Sigmoid colon (tissue), 7 donors: Measurements from ENCODE around the gene INA. TPM values are rescaled to one million over a fixed set of nuclear protein-coding genes. Genes with fewer than 3 reads are reported as not detected.
"Not testable (repeated sequence)": the region's sequence is repeated elsewhere in the genome, so short reads cannot be mapped to it uniquely, and the experiment has no call there.

Experiments
- DNase-seq: peaks from one replicate; pipeline ENCODE4 v3.0.0-alpha.2; 2019
- H3K27ac ChIP-seq, 4 donors: fragments of 200-600 bp; sonication (generic); one replicate each; pipeline ENCODE4 v1.5.1; 2016 to 2019; ENCODE audit warnings: mild to moderate bottlenecking in 1 of 4
- H3K27me3 ChIP-seq, 3 donors: fragments of 200-600 bp; sonication (generic); one replicate each; pipeline ENCODE4 v1.5.1; 2019; ENCODE audit warnings: mild to moderate bottlenecking in 1 of 3
- H3K36me3 ChIP-seq, 4 donors: fragments of 200-600 bp; sonication (generic); one replicate each; pipeline ENCODE4 v1.5.1; 2016 to 2019
- H3K4me1 ChIP-seq, 4 donors: fragments of 200-600 bp; sonication (generic); one replicate each; pipeline ENCODE4 v1.5.1; 2017 to 2019
- H3K4me3 ChIP-seq, 4 donors: fragments of 200-600 bp; sonication (generic); one replicate each; pipeline ENCODE4 v1.5.1; 2017 to 2019; ENCODE audit warnings: mild to moderate bottlenecking in 2 of 4, moderate library complexity in 1 of 4
- H3K9me3 ChIP-seq, 4 donors: fragments of 200-600 bp in 3 of 4; sonication (generic) in 3 of 4; one replicate each; pipeline versions ENCODE4 v1.5.1 to v1.6.1; 2013 to 2019
- CTCF ChIP-seq, 4 experiments: fragments of 450-650 bp in 3 of 4; fragments of 200-600 bp in 1 of 4; IDR thresholded peaks; one replicate each; pipeline ENCODE4 v1.5.1; 2016 to 2019; ENCODE audit warnings: antibody characterized with exemption in 4 of 4, mild to moderate bottlenecking in 3 of 4, moderate library complexity in 2 of 4
- EP300 ChIP-seq, 4 donors: sonication (generic); formaldehyde crosslinking; IDR thresholded peaks; one replicate each; pipeline ENCODE4 v1.6.1; 2017; ENCODE audit warnings: antibody characterized with exemption in 4 of 4
- POLR2A ChIP-seq, 2 donors: fragments of 450-650 bp; IDR thresholded peaks; one replicate each; pipeline ENCODE4 v1.6.1; 2016; ENCODE audit warnings: antibody characterized with exemption in 2 of 2, mild to moderate bottlenecking in 2 of 2, moderate library complexity in 2 of 2
- POLR2AphosphoS5 ChIP-seq, 4 donors: sonication (generic); formaldehyde crosslinking; IDR thresholded peaks; one replicate each; pipeline ENCODE4 v1.6.1; 2017; ENCODE audit warnings: antibody characterized with exemption in 4 of 4
- WGBS, 2 donors: extraction: QIAGEN DNeasy Blood & Tissue Kit; methylation state at CpG; one replicate each; pipeline ENCODE4 v1.1.7; 2013; 5-methylcytosine and 5-hydroxymethylcytosine counted together
- intact Hi-C: fragments of 100-400 bp; cut with DNase I; formaldehyde crosslinking; loops from one replicate; pipeline ENCODE4 v1.15.1; 2023
- polyA plus RNA-seq, 3 donors: library from polyadenylated mRNA; stranded (reverse); fragments of 200-250 nt; gene quantifications; one replicate each; pipeline ENCODE4 v1.2.3, GENCODE V29; 2013
- total RNA-seq, 4 donors: library from RNA; depleted of rRNA; stranded (reverse); fragments of >200 nt; gene quantifications; one replicate each; pipeline ENCODE4 v1.1.0, GENCODE V29; 2016
- donor health status: healthy with polysubstance abuse.
- donor health status: Bipolar disorder and iron deficiency.
- donor health status: healthy.

The INA gene
- total and polyA plus RNA-seq, 7 donors: 2.0 to 11.8 (median 4.4) TPM; not detected in 2

- no peak for DNase-seq
- H3K27ac ChIP-seq: no peak overlapping the region
- 97% methylated on average over 2 of the region's 2 CpGs for WGBS, 2 donors
Measured at GRCh38 chr10:103235775-103236174, 41.2 kb upstream of the INA start.

GRCh38 chr10:103238506-103239252 is 38.3 kb upstream of the INA start:
- WGBS, 2 donors: 55 to 76% methylated on average over 11 of the region's 11 CpGs
- no peak for TF ChIP-seq POLR2AphosphoS5 (IDR thresholded peaks at IDR 0.05)
- no peak for TF ChIP-seq CTCF (IDR thresholded peaks at IDR 0.05)
- TF ChIP-seq POLR2A (IDR thresholded peaks at IDR 0.05): no peak
- TF ChIP-seq EP300 (IDR thresholded peaks at IDR 0.05): no peak
- intact Hi-C loops: no loop called here

More at GRCh38 chr10:103235775-103236174, 41.2 kb upstream of the INA start:
- Histone ChIP-seq H3K9me3 (no peaks in the 10 kb centered on the region), H3K4me3 (no peak overlapping the region), H3K36me3 (no peaks in the 10 kb centered on the region), H3K4me1 (peaks cover 0 to 26% (median 11%) of the 10 kb centered on the region in 4 donors), H3K27me3 (no peaks in the 10 kb centered on the region)
- TF ChIP-seq EP300 (IDR thresholded peaks at IDR 0.05) (no peak), POLR2AphosphoS5 (IDR thresholded peaks at IDR 0.05) (no peak), CTCF (IDR thresholded peaks at IDR 0.05) (no peak), POLR2A (IDR thresholded peaks at IDR 0.05) (no peak)
- intact Hi-C loops: no loop called here

GRCh38 chr10:103241262-103242011 is 35.5 kb upstream of the INA start:
- intact Hi-C loops: loop anchor here (5.0 to 10.0 kb wide), 4 partner anchors 49 to 517 kb away; partner anchors contain the start of genes CYP17A1 and NT5C2
- H3K4me3 ChIP-seq: no peak overlapping the region
- H3K9me3 ChIP-seq: no peaks in the 10 kb centered on the region
- TF ChIP-seq POLR2AphosphoS5 (IDR thresholded peaks at IDR 0.05) (no peak), CTCF (IDR thresholded peaks at IDR 0.05) (no peak), EP300 (IDR thresholded peaks at IDR 0.05) (no peak), POLR2A (IDR thresholded peaks at IDR 0.05) (no peak)
- H3K27ac ChIP-seq: peak overlapping the region; percentile 45 to 72 (median 62)
- DNase-seq: no peak
- 11 to 40% methylated on average over 7 of the region's 7 CpGs for WGBS, 2 donors
- no peaks in the 10 kb centered on the region for H3K36me3 ChIP-seq
- H3K27me3 ChIP-seq: no peaks in the 10 kb centered on the region
- peaks cover 0 to 14% (median 11%) of the 10 kb centered on the region in 4 donors for H3K4me1 ChIP-seq

More at GRCh38 chr10:103238506-103239252, 38.3 kb upstream of the INA start:
- H3K9me3 ChIP-seq: no peaks in the 10 kb centered on the region
- no peak for DNase-seq
- no peak overlapping the region for H3K4me3 ChIP-seq
- H3K27me3 ChIP-seq: no peaks in the 10 kb centered on the region
- no peaks in the 10 kb centered on the region for H3K36me3 ChIP-seq
- H3K27ac ChIP-seq: no peak overlapping the region
- peaks cover 0 to 14% (median 11%) of the 10 kb centered on the region in 4 donors for H3K4me1 ChIP-seq

- intact Hi-C loops: loop anchor here (1.0 to 10.0 kb wide), 5 partner anchors 52 to 520 kb away; partner anchors contain the start of genes CYP17A1 and NT5C2
- H3K27ac ChIP-seq: no peak overlapping the region
- 21 to 35% methylated on average over 9 of the region's 9 CpGs for WGBS, 2 donors
- H3K4me1 ChIP-seq: peaks cover 0 to 14% (median 11%) of the 10 kb centered on the region in 4 donors
- H3K9me3 ChIP-seq: no peaks in the 10 kb centered on the region
- peak; percentile 88 for DNase-seq
- TF ChIP-seq POLR2A (IDR thresholded peaks at IDR 0.05) (no peak), CTCF (IDR thresholded peaks at IDR 0.05) (peak; percentile 69 to 85 (median 78)), POLR2AphosphoS5 (IDR thresholded peaks at IDR 0.05) (no peak), EP300 (IDR thresholded peaks at IDR 0.05) (no peak)
- H3K27me3 ChIP-seq: no peaks in the 10 kb centered on the region
- H3K36me3 ChIP-seq: no peaks in the 10 kb centered on the region
- no peak overlapping the region for H3K4me3 ChIP-seq
Measured at GRCh38 chr10:103244666-103245271, 32.2 kb upstream of the INA start.

GRCh38 chr10:103245587-103245986 is 31.4 kb upstream of the INA start, which contains the start of gene RPEL1:
RPEL1 (plus strand) TSS chr10:103245887; CDS start chr10:103245997, 110 bp downstream.
- WGBS, 2 donors: 95% methylated on average over 7 of the region's 7 CpGs

More at GRCh38 chr10:103245587-103245986, 31.4 kb upstream of the INA start, which contains the start of gene RPEL1:
- intact Hi-C loops: loop anchor here (10.0 kb wide), 3 partner anchors 141 to 521 kb away; partner anchors contain the start of gene CYP17A1
- H3K9me3 ChIP-seq, H3K27me3 ChIP-seq, H3K4me3 ChIP-seq, DNase-seq, H3K27ac ChIP-seq, H3K36me3 ChIP-seq: not testable (repeated sequence)
- H3K4me1 ChIP-seq: peaks cover 0 to 14% (median 11%) of the 10 kb centered on the region in 4 donors
